ENCODE results near the gene MAML1.

The MAML1 gene

DNA sequence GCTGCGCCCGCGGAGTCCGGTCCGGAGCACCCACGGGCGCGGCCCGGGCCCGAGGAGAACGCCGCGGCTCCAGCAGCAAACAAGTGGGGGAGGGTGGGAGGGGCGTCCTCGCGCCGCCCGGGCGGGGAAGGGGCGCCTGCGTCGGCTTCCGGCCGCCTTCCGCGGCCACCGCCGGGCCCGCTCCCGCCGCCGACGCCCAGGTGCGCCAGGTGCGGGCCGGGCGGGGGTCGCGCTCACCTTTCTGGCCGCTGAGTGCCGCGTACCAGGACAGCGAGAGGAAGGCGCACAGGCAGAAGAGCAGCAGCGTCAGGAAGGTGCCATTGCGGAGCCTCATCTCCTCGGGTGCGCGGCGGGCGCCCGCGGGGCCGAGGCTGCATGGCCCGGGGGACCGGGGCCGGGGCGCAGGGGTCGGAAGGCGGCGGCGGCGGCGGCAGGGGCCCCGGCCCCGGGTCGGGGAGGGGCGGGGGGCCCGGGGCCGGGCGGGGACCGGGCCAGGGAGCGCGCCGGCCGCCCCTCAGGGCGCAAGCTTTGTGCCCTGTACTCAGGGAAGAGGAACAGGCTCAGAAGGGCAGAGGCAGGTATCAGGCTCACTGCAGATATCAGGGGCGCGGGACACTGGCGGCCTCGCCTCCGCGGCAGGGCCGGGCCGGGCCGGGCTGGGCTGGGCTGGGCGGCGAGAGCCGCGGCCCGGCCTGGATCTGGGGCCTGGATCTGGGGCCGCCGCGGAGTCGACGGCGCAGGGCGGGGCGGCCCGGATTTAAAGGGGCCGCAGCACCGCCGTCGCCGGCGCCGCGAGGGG, 73.8 kb downstream of the MAML1 start, which contains the start of gene MGAT4B:
TSS of gene MGAT4B (minus strand) at position 617 of the 799 bp plus-strand sequence. CDS start at position 334, 283 bp downstream.
- DNase-seq: peak; percentile 55

DNA sequence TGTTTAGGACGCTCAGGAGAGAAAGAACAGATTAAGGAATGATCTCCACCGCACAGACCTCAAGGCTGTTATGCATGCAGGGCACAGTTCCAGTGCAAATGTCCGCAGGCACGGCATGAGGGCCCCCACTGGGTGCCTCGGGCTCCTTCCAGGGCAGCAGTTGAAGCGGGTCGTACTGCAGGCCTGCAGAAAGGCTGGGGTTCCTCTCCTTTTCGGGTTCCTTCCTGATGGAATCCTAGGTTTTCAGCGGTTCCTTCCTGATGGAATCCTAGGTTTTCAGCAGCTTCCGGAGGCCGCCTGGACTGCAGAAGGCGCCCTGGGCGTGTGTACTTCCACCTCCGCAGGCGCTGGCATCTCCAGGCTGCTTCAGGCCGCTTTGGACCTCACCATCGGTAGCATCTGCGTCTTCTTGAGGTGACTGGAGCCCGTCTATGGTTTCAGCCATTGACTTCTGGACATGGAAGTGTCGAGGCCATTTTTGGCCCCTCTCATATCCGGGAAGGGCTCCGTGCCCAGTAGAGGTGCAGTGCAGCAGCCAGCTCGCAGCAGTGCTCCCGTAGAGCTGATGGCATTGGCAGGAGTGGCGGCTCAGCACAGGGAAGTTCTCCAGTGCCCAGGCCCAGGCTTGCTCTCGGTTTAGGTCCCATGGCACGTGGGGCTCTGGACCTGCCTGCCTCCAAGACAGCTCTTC, 79.7 kb downstream of the MAML1 start:
- DNase-seq: no peak

GRCh38 chr5:179812997-179813607, 80.5 kb downstream of the MAML1 start:
- DNase-seq: no peak

DNA sequence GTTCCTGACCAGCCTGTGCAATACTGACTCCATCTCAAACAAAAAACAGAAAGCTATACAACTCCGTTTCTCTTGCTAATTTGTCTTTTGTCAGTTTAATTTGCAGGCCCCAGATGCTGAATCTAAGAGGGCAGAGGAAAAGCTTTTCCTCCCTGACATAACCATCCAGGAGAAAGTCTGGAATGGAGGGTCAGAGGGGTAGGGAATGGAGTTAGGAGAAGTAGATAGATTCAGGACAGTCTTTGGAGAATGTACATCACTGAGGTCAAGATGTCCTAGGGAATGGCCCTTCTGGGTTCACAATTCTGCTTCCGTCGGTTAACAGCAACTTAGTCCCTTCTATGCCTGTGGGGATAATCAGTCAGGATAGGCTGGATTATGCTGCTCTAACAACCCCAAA, 81.5 kb downstream of the MAML1 start:
- DNase-seq: no peak

GRCh38 chr5:179815491-179816249, 83.0 kb downstream of the MAML1 start:
- DNase-seq: no peak

DNA sequence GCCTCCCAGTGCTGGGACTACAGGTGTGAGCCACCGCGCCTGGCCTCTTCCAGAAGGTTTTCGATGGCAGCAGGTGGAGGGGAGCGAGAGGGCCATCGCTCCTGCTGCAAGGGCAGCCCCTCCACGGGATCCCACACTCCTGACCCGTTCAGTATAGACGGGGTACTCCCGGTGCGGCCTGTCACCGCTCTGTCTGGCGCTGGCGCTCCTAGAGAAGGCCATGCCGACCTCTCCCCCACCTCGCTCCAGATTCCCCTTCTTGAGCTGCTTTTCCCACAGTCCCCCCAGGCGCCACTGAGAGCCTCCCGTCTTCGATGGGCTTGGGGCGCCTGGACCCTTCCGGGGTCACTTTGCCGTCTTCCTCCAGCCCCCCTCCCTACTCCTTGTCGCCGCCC, 83.8 kb downstream of the MAML1 start:
- no peak for DNase-seq

- no peak for DNase-seq
These were observed 84.3 kb downstream of the MAML1 start for GRCh38 chr5:179816796-179817469.

DNA sequence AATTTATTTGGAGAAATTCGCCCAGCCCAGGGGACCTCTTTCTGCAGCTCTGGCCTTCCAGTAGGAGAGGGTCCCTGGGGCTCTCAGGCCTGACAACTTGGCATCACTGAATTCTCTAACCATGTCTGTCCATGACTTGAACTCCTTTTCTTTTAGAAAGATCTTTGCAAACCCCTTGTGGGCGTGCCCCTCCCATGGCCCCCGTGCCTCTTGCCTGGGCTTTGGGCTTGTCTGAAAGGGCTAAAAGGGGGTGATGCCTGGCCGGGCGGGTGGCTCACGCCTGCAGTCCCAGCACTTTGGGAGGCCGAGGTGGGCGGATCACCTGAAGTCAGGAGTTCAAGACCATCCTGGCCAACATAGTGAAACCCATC, 84.8 kb downstream of the MAML1 start:
- DNase-seq: no peak

GRCh38 chr5:179817890-179818745, 85.5 kb downstream of the MAML1 start:
- DNase-seq: no peak

GRCh38 chr5:179818746-179819295, 86.2 kb downstream of the MAML1 start:
- DNase-seq: peak; percentile 83

DNA sequence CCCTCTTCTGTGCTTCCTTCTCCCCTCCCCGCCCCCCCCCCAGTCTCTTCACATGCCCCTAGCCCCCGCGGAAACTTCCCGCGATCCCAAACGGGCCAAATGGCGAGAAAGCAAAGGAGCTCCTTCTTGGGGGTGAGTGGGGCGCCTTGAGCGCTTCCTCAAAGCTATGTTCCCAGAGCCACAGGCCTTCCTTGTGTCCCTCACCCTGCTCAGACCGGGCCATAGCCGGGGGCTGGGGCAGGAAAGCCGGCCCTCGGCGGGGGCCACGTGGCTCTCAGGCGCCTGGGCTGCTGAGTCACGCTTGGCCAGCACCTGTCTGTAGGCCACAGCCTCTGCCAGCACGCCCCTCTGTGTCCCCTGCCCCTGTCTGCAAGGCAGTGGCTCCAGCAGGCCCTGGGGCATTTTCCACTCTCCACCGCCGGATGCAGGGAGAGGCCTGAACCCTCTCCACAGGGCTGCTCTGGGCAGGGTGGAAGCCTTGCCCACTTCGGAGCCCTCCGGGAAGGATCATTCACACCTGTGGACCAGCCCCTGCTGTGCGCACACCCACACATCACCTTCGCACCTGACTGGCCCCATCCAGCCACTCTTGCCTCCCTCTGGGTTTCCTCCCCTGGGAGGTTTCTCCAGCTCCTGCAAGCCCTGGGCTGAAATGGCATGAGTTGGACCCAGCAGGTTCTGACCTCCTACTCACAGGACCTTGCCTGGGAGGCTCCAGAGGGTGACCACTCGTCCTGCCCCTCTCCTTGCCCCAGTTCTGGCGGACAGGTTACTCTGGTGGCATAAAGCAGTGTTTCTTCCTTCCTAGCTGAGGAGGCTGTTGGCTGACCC, 86.9 kb downstream of the MAML1 start:
- DNase-seq: peak; percentile 28

GRCh38 chr5:179820127-179820482, 87.5 kb downstream of the MAML1 start:
- no peak for DNase-seq

DNA sequence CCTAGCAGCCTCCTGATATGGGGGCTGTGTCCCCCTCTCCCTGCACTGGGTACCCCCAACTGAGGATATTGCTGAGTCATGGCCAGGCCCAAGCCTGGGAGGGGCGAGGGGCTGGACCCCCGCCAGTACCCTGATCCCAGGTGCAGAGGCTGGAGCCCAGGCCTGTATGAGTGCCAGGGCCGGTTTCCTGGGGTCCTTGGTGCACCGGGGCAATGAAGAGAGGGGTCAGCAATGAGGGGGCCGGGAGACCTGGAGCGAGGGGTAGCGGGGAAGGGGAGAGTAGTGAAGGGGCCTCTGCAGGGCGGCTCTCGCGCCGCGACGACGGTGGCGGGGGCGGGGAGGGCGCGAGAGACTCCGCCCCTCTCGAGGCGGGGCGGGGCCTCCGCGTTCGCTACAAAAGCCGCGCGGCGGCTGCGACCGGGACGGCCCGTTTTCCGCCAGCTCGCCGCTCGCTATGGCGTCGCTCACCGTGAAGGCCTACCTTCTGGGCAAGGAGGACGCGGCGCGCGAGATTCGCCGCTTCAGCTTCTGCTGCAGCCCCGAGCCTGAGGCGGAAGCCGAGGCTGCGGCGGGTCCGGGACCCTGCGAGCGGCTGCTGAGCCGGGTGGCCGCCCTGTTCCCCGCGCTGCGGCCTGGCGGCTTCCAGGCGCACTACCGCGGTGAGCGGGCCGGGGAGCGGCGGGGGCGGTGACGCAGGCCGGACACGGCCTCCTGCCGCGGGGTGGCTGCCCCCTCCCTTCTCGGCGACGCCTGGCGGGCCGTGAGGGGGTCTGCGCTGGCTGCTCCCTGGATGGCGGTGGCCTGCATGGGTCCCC, 88.1 kb downstream of the MAML1 start, which contains the start of gene SQSTM1:
TSS of gene SQSTM1 (plus strand) at position 423 of the 815 bp plus-strand sequence. CDS start at position 455, 32 bp downstream.
- DNase-seq: peak; percentile 81

DNA sequence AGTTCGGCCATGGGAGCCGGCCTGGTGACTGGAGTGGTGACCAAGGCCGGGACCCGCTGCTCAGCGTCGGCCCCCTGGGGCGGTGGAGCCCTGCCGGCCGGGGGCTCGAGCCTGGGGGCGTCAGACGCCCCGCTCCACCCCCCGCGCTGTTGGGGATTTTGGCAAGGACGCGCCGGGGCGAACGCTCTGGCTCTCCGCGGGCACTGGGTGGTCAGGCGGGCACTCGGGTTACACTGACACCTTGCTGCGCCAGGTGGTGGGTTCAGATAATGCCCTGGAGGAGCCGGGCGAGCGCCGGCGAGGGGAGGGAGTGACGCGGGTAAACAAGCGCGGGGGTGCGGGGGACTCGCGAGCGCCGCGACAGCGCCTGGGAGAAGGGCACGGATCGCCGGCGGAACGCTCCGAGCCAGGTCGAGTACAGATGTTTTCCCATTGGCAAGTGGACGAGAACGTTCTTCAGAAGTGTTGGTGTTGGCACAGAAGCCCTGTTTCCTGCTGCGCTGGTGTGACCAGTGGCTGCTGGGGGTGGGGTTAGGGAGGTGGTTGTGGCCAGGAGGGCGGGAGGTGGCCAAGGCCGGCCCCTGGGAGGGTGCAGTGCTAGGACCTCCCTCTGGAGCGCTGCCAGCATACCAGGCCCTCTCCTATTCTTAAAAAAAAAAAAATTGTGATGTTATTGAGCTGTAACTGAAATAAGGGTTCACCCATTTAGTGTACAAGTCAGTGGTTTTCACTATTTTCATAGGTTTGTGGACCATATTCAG, 88.9 kb downstream of the MAML1 start:
- DNase-seq: peak; percentile 83

- no peak for DNase-seq
These were observed 89.4 kb downstream of the MAML1 start for GRCh38 chr5:179822059-179822432.

DNA sequence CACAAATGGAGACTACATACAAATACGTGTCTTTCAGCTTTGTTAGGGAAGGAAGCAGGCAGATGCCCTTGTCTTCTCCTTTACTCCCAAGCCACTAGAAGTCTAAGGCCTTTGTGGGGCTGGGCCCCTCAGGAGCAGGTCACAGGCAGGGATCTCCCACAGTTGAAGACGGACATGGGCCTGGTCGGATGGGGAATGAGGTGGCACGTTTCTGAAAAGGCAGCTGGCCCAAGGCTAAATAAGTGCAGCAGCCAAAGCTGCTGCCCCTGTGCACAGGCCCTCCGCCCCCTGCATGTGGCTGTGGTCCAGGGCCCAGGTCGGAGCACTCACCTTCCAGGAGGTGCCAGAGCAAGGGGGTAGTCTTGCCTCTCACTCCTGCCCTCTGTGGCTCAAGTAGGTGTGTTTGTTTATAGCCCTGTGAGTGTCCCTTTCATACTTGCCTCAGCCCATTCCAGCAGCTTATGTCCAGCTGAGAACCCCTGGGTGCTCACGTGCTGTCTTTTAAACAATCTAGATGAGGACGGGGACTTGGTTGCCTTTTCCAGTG, 89.9 kb downstream of the MAML1 start:
- no peak for DNase-seq

DNA sequence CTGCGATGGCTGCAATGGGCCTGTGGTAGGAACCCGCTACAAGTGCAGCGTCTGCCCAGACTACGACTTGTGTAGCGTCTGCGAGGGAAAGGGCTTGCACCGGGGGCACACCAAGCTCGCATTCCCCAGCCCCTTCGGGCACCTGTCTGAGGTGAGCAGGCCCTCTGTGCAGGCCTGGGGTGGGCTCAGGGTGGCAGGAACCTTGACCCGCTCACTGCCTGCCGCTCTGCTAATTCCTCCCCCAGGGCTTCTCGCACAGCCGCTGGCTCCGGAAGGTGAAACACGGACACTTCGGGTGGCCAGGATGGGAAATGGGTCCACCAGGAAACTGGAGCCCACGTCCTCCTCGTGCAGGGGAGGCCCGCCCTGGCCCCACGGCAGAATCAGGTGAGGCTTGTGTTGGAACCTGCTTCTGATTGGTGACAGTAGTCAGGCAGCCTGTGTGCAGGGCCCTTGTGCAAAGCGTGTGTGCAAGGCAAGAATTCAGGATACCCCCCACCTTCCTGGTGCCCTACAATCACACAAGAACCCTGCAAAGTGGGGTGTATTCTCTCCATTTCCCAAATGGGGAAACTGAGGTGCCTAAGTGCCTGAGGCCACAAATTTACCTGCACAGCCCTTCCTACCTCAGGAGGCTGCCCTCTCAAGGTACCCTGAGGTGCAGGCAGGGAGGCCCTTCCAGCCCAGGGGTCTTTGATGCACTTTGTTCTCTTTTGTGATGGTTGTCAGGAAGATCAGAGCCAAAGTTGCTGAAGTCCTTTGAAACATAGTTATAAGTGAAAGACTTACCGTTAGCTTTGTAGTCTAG, 91.5 kb downstream of the MAML1 start:
- no peak for DNase-seq
